ENCODE results near the gene ITFG1. TPM values are rescaled to one million over a fixed set of nuclear protein-coding genes. Genes with fewer than 3 reads are reported as not detected.

ITFG1 gene
- total RNA-seq, 1 experiment from 2014 or later, result 18.0 TPM

DNA sequence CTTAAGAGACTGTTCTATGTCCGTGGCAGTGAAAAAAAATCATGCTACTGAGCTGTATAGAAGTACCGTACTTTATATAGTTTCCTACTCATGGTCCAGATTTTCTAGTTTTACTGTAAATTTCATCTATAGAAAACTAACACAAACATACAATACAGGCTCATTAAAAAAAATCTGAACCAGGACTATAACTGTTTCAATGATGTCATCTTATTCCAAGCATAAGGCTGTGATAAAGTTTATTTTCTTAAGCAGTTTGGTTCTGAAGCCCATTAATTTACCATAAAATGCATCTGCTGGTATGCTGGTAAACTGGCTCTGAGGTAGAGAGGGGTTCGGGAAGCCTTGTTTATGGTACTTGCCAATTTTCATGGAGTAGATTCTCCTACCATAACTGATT is 300.4 kb downstream of the ITFG1 start:
- H3K9me3 ChIP-seq (ENCODE audit: control insufficient read depth, low read depth, low read length), result no peaks in the 10 kb centered on the region
- H2BK15ac ChIP-seq (ENCODE audit: low read depth, low read length), result no peak overlapping the region
- H4K20me1 ChIP-seq (ENCODE audit: control insufficient read depth, insufficient read depth, insufficient read length), result no peaks in the 10 kb centered on the region
- H3K14ac ChIP-seq (ENCODE audit: insufficient read depth, low read length), result no peak overlapping the region
- no peak overlapping the region for H3K23ac ChIP-seq (ENCODE audit: insufficient read length, low read depth, low read length)
- Mint-ChIP-seq H3K27ac (no peak overlapping the region; a peak in 1 of 7 replicates), H3K4me1 (peaks cover 0 to 2% of the 10 kb centered on the region in 2 experiments; a peak in 1 of 4 replicates), H3K27me3 (ENCODE audit: low read depth) (no peaks in the 10 kb centered on the region), H3K4me3 (no peak overlapping the region), H3K36me3 (ENCODE audit: insufficient read depth in 1 of 3, low read depth in 3 of 3) (peaks cover 0 to 4% (median 3%) of the 10 kb centered on the region in 3 experiments; a peak in 3 of 7 replicates), H3K9me3 (no peaks in the 10 kb centered on the region)
- WGBS (ENCODE audit: extremely low coverage, insufficient read length, low lambda C conversion rate), result no CpG with 5 or more reads among the region's 3 CpGs
- H3K4me2 ChIP-seq (ENCODE audit: insufficient read depth, insufficient read length, low read length), result no peak overlapping the region
- no peak overlapping the region for H3K4ac ChIP-seq (ENCODE audit: low read depth, low read length)
- no peaks in the 10 kb centered on the region for H3K27me3 ChIP-seq (ENCODE audit: insufficient read depth, low read length)
- H3K23me2 ChIP-seq (ENCODE audit: insufficient read length, low read depth, low read length, poor library complexity, severe bottlenecking), result no peaks in the 10 kb centered on the region
- no peak overlapping the region for H4K8ac ChIP-seq (replicated peaks; ENCODE audit: insufficient read length, low read depth, low read length)
- H3K79me2 ChIP-seq (ENCODE audit: insufficient read depth, low read length), result no peaks in the 10 kb centered on the region
- H3T11ph ChIP-seq (ENCODE audit: low read length), result no peak overlapping the region
- H3K9ac ChIP-seq (ENCODE audit: extremely low read depth, insufficient read length, low read length), result no peak overlapping the region
- TF ChIP-seq, protein P1, sequence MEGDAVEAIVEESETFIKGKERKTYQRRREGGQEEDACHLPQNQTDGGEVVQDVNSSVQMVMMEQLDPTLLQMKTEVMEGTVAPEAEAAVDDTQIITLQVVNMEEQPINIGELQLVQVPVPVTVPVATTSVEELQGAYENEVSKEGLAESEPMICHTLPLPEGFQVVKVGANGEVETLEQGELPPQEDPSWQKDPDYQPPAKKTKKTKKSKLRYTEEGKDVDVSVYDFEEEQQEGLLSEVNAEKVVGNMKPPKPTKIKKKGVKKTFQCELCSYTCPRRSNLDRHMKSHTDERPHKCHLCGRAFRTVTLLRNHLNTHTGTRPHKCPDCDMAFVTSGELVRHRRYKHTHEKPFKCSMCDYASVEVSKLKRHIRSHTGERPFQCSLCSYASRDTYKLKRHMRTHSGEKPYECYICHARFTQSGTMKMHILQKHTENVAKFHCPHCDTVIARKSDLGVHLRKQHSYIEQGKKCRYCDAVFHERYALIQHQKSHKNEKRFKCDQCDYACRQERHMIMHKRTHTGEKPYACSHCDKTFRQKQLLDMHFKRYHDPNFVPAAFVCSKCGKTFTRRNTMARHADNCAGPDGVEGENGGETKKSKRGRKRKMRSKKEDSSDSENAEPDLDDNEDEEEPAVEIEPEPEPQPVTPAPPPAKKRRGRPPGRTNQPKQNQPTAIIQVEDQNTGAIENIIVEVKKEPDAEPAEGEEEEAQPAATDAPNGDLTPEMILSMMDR (conservative IDR thresholded peaks at IDR 0.05), result no peak
- DNase-seq, result no peak
- no peak overlapping the region for H2BK20ac ChIP-seq (ENCODE audit: low read depth, low read length, poor library complexity, severe bottlenecking)
- H2AFZ ChIP-seq (ENCODE audit: low read length), result no peak overlapping the region
- no peak overlapping the region for H3K56ac ChIP-seq (ENCODE audit: insufficient read length, low read depth, low read length)
- no peak overlapping the region for H2BK5ac ChIP-seq (ENCODE audit: insufficient read length, low read length)
- no peak overlapping the region for H2AK5ac ChIP-seq (ENCODE audit: insufficient read length, low read length)
- H3K27ac ChIP-seq (ENCODE audit: insufficient read length, low read depth, low read length), result no peak overlapping the region
- H3K4me1 ChIP-seq (ENCODE audit: insufficient read depth, low read length), result no peaks in the 10 kb centered on the region
- no peak overlapping the region for H2BK120ac ChIP-seq (ENCODE audit: low read depth, low read length, poor library complexity, severe bottlenecking)
- no peak overlapping the region for H4K5ac ChIP-seq (ENCODE audit: insufficient read length, low read depth, low read length)
- H4K91ac ChIP-seq (ENCODE audit: insufficient read length, low read depth, low read length), result no peak overlapping the region
- H3K18ac ChIP-seq (ENCODE audit: insufficient read length, low read depth, low read length), result no peak overlapping the region
- no peak overlapping the region for H2BK12ac ChIP-seq (ENCODE audit: insufficient read length, low read depth, low read length)
- H3K79me1 ChIP-seq (ENCODE audit: insufficient read depth, low read depth, low read length, poor library complexity, severe bottlenecking), result no peaks in the 10 kb centered on the region
